ENCODE results near the gene CDC14B.

CDC14B gene

DNA sequence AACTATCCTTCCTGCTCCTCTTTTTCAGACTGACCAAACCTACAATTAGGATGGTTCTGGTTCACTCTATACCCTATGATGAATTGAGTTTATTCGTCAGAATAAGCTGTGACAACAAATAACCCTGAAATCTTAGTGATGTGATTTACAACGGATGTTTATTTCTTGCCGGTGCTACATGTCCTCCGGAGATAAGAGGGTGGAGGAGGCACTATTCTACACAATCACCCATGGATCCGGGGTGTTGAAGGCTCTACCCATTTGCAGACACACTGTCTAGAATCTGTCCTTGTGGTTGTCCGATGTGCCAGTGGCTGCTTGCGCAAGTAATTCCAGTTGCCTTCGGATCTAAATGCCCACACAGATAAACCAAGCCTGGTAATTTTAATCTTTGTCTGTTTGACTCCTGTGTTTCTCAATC is 44.7 kb downstream of the CDC14B start:
- H3K27me3 ChIP-seq (ENCODE audit: control insufficient read depth, insufficient read depth, low read length): no peaks in the 10 kb centered on the region
- H3K9ac ChIP-seq (ENCODE audit: low read length): no peak overlapping the region
- H3K9me3 ChIP-seq (ENCODE audit: control insufficient read depth, low read depth, low read length): no peaks in the 10 kb centered on the region
- no peak overlapping the region for H3K27ac ChIP-seq (ENCODE audit: low read length)
- no peaks in the 10 kb centered on the region for H3K36me3 ChIP-seq (ENCODE audit: control insufficient read depth, low read depth, low read length)
- H3K4me3 ChIP-seq (ENCODE audit: low read length): no peak overlapping the region
- peaks cover 7% of the 10 kb centered on the region for H3K4me1 ChIP-seq (ENCODE audit: control insufficient read depth, low read depth, low read length)

DNA sequence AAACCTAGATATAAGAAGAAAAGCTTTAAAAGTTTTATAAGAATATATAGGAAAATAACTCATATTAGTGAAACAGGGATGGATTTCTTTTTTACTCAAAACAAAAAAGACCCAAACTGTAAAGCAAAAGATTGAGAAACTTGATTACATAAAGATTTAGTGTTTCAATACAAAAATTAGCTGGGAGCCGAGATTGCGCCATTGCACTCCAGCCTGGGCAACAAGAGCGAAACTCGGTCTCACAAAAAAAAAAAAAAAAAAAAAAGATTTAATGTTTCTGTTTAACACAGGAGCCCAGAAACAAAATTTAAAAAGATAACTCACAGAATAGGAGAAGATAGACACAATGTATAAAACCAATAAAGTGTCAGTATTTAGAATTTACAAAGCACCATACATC is 45.2 kb downstream of the CDC14B start:
- H3K9me3 ChIP-seq (ENCODE audit: control insufficient read depth, low read depth, low read length): no peaks in the 10 kb centered on the region
- no peaks in the 10 kb centered on the region for H3K36me3 ChIP-seq (ENCODE audit: control insufficient read depth, low read depth, low read length)
- H3K27me3 ChIP-seq (ENCODE audit: control insufficient read depth, insufficient read depth, low read length): no peaks in the 10 kb centered on the region
- H3K27ac ChIP-seq (ENCODE audit: low read length): no peak overlapping the region
- H3K9ac ChIP-seq (ENCODE audit: low read length): no peak overlapping the region
- no peak overlapping the region for H3K4me3 ChIP-seq (ENCODE audit: low read length)
- H3K4me1 ChIP-seq (ENCODE audit: control insufficient read depth, low read depth, low read length): peaks cover 7% of the 10 kb centered on the region

DNA sequence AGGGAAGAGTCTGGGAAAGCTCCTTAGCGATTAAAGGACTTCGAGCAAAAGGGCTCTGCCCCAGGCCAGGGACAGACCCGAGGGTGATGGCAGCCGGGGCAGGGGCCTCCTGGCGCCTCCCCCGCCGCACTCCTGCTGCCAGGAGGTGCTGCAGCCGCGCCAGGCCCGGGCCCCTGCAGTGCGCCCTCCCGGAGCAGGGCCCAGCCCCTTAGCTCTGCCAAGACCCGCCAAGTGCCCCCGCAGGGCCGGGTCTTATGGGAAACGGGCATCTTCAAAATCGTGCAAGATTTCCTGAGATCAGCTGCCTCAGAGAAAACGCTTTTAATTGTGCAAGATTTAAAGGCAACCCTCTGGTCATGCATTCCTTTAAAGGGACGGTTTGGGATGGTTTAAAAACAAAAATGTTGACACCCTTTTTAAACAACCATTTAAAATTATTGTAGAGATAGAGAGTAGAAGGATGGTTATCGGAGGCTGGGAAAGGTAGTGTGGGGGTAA is 52.4 kb downstream of the CDC14B start:
- peaks cover 4% of the 10 kb centered on the region for H3K36me3 ChIP-seq (ENCODE audit: control insufficient read depth, low read depth, low read length)
- H3K27ac ChIP-seq (ENCODE audit: low read length): no peak overlapping the region
- peaks cover 12% of the 10 kb centered on the region for H3K4me1 ChIP-seq (ENCODE audit: control insufficient read depth, low read depth, low read length)
- H3K27me3 ChIP-seq (ENCODE audit: control insufficient read depth, insufficient read depth, low read length): peaks cover 6% of the 10 kb centered on the region
- peak overlapping the region; percentile 69 for H3K4me3 ChIP-seq (ENCODE audit: low read length)
- H3K9ac ChIP-seq (ENCODE audit: low read length): peak overlapping the region; percentile 0
- H3K9me3 ChIP-seq (ENCODE audit: control insufficient read depth, low read depth, low read length): no peaks in the 10 kb centered on the region

DNA sequence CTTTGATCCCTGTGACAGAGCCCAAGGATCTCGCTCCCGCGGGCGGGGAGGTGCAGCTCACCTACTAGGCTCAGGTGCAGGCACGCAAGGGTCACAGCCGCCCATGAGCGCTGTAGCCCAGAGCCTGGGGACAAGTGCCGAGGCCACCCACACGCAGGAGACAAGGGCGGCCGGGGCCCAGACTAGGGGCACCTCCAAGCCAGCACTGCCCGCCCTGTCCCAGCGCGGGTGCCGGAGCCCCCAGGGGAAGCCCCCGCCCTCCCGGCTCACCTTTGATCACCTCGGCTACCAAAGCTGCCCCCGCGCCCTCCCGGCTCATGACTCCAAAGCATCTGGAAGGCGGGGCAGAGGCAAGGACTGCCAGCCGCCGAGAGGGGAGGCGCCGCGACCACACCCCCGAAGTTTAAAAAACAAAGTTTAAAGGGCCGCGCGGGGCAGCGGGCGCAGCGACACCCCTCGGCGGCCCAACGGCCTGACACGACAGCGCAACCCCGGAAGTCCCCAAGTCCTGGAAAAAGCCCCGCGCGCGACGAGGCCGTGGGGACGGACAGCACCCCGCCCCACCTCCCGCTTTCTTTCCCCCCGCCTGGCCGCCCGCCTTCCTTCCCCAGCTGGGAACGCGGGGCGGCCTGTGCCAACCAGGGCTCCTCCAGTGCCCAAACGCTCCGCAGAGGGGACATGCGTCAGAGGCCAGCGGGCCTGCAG is 53.0 kb downstream of the CDC14B start:
- H3K27me3 ChIP-seq (ENCODE audit: control insufficient read depth, insufficient read depth, low read length): peaks cover 6% of the 10 kb centered on the region
- H3K4me1 ChIP-seq (ENCODE audit: control insufficient read depth, low read depth, low read length): peaks cover 10% of the 10 kb centered on the region
- H3K9me3 ChIP-seq (ENCODE audit: control insufficient read depth, low read depth, low read length): no peaks in the 10 kb centered on the region
- peak overlapping the region; percentile 44 for H3K9ac ChIP-seq (ENCODE audit: low read length)
- peak overlapping the region; percentile 69 for H3K4me3 ChIP-seq (ENCODE audit: low read length)
- H3K27ac ChIP-seq (ENCODE audit: low read length): no peak overlapping the region
- H3K36me3 ChIP-seq (ENCODE audit: control insufficient read depth, low read depth, low read length): peaks cover 4% of the 10 kb centered on the region

DNA sequence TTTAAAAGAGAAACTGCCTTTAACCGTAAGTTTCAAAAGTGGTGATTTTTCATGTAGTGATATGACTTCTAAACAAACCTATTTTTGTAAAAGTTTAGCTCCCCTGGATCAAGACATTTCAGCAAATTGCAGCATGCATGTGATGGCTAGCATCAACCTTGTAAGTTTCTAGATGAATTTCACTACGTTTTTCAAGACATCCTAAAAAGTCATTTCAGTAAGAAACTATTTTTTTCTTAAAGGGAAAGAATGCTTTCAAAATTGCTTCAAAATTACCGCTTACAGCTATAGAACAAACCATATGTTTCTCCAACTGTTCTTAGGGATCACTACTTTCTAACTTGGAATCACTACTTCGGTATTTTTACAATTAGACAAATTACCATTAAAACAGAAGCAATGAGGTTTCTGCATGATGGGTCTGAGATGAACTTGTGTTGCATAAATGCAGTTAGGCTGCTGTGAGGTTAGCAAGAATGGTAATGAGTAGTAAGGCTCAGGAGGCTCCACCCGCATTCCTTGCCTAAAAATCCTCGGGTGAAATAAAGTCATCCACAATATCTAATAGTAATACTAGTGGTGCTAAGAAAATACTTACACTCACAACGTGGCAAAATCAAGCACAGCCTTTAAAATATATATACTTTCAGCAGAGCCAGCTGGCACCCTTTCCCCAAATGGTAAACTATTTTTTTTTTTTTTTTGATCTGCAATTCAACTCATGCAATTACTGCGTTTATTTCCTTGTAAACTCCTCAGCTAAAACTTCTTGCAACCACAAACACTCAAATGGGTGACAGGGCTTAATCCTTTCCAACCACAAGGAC is 53.8 kb downstream of the CDC14B start:
- Histone ChIP-seq H3K4me3 (ENCODE audit: low read length) (peak overlapping the region; percentile 69), H3K9me3 (ENCODE audit: control insufficient read depth, low read depth, low read length) (no peaks in the 10 kb centered on the region), H3K9ac (ENCODE audit: low read length) (peak overlapping the region; percentile 44), H3K4me1 (ENCODE audit: control insufficient read depth, low read depth, low read length) (peaks cover 10% of the 10 kb centered on the region), H3K36me3 (ENCODE audit: control insufficient read depth, low read depth, low read length) (peaks cover 4% of the 10 kb centered on the region), H3K27ac (ENCODE audit: low read length) (no peak overlapping the region), H3K27me3 (ENCODE audit: control insufficient read depth, insufficient read depth, low read length) (peaks cover 6% of the 10 kb centered on the region)

DNA sequence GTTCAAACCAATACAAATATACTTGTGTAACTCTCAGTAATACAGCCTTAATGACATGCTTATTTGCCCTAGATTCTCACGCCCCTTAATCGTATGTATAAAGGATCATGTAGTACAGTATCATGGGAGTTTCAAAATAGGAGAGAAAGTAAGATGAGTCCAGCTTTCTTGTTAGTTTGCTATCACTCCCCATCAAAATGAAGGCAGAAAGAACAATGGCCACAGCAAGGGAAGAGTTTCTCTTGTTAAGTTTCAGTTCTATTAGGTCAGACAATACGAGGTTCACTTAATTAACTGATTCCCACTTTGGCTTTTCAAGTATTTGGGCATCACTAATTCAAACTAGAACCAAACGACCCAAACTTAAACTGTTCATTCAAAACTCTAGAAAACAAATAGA is 55.4 kb downstream of the CDC14B start:
- H3K36me3 ChIP-seq (ENCODE audit: control insufficient read depth, low read depth, low read length): peaks cover 4% of the 10 kb centered on the region
- peaks cover 10% of the 10 kb centered on the region for H3K4me1 ChIP-seq (ENCODE audit: control insufficient read depth, low read depth, low read length)
- no peak overlapping the region for H3K9ac ChIP-seq (ENCODE audit: low read length)
- H3K4me3 ChIP-seq (ENCODE audit: low read length): no peak overlapping the region
- no peaks in the 10 kb centered on the region for H3K9me3 ChIP-seq (ENCODE audit: control insufficient read depth, low read depth, low read length)
- peaks cover 6% of the 10 kb centered on the region for H3K27me3 ChIP-seq (ENCODE audit: control insufficient read depth, insufficient read depth, low read length)
- no peak overlapping the region for H3K27ac ChIP-seq (ENCODE audit: low read length)

DNA sequence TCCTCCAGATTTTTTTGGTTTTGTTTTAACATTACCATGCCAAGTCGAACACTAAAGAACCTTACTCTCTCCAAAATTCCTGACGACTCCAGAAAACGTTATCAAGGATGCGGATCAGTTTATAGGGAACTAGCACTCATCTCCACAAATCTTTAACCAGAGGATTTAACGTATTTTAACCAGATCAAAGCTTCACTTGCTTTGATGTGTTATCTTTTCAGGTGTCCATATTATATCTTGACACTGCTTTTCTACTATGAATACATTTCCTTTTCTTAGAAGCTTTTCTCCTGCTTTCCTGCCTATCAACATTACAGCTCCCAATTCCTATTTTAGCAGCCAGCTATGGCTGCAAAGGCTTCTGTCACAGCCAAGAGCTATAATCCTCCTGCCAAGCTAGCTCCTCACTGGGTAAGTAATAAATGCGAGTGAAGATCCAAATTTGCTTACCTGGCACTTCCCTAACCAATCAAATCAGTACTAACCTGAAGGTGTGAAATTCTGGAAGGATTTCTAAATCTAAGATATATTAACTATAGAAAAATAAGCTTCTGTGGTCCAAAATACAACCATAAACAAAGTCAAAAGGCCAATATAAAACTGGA is 60.2 kb downstream of the CDC14B start:
- H3K27me3 ChIP-seq (ENCODE audit: control insufficient read depth, insufficient read depth, low read length): no peaks in the 10 kb centered on the region
- no peaks in the 10 kb centered on the region for H3K9me3 ChIP-seq (ENCODE audit: control insufficient read depth, low read depth, low read length)
- no peak overlapping the region for H3K9ac ChIP-seq (ENCODE audit: low read length)
- H3K4me1 ChIP-seq (ENCODE audit: control insufficient read depth, low read depth, low read length): peaks cover 6% of the 10 kb centered on the region
- peaks cover 4% of the 10 kb centered on the region for H3K36me3 ChIP-seq (ENCODE audit: control insufficient read depth, low read depth, low read length)
- H3K27ac ChIP-seq (ENCODE audit: low read length): no peak overlapping the region
- no peak overlapping the region for H3K4me3 ChIP-seq (ENCODE audit: low read length)

DNA sequence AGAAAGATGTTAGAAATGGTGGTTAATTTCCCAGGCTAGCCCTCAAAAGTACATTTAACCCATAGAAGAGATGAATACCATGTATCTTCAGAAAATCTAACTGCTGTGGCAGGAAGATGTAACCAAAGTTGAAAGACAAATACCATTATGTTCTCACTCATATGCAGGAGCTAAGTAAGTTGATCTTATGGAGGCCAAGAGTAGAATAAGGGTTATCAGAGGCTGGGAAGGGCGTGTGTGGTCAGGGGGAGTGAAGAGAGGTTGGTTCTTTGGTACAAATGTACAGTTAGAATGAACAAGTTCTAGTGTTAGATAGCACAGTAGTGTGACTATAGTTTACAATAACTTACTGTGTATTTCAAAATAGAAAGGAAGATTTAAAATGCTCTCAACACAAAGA is 61.7 kb downstream of the CDC14B start:
- Histone ChIP-seq H3K27ac (ENCODE audit: low read length) (no peak overlapping the region), H3K9ac (ENCODE audit: low read length) (no peak overlapping the region), H3K4me1 (ENCODE audit: control insufficient read depth, low read depth, low read length) (peaks cover 6% of the 10 kb centered on the region), H3K4me3 (ENCODE audit: low read length) (no peak overlapping the region), H3K27me3 (ENCODE audit: control insufficient read depth, insufficient read depth, low read length) (no peaks in the 10 kb centered on the region), H3K36me3 (ENCODE audit: control insufficient read depth, low read depth, low read length) (peaks cover 4% of the 10 kb centered on the region), H3K9me3 (ENCODE audit: control insufficient read depth, low read depth, low read length) (no peaks in the 10 kb centered on the region)

DNA sequence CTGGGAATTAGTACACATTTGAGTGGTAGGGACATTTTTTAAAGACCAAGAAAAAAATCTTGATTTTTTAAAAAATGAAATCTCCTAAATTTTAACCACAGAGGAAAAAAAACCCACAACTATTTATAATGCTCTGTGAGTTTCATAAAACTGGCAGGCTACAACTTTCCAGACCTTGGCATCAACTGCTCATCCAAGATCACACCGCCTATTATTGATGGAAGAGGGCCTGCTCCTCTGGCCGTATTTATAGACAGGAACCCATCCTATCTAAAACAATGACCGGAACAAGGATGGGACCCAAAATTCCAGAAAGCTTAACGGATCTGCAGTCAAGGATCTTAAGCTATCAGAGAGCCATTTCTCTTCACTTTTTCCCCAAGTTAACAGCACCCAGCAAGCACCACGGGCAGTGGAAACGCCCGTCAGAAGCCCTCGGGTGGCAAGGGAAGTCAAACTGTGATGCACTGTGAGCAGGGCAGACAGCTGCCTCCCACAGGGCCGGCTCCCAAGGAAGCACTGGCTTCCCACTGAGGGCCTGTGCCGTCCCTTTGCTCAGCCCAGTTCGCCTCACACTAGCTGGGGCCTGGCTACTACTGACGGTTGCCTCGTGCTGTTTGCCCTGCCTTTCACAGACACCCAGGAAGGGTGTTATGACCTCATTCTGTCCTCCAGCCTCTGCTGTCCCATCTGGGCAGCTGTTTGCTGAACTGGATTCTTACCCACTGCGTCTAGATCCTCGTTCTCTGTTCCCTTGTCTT is 62.8 kb downstream of the CDC14B start:
- Histone ChIP-seq H3K9ac (ENCODE audit: low read length) (no peak overlapping the region), H3K27me3 (ENCODE audit: control insufficient read depth, insufficient read depth, low read length) (no peaks in the 10 kb centered on the region), H3K36me3 (ENCODE audit: control insufficient read depth, low read depth, low read length) (no peaks in the 10 kb centered on the region), H3K4me1 (ENCODE audit: control insufficient read depth, low read depth, low read length) (peaks cover 6% of the 10 kb centered on the region), H3K4me3 (ENCODE audit: low read length) (no peak overlapping the region), H3K9me3 (ENCODE audit: control insufficient read depth, low read depth, low read length) (no peaks in the 10 kb centered on the region), H3K27ac (ENCODE audit: low read length) (no peak overlapping the region)

DNA sequence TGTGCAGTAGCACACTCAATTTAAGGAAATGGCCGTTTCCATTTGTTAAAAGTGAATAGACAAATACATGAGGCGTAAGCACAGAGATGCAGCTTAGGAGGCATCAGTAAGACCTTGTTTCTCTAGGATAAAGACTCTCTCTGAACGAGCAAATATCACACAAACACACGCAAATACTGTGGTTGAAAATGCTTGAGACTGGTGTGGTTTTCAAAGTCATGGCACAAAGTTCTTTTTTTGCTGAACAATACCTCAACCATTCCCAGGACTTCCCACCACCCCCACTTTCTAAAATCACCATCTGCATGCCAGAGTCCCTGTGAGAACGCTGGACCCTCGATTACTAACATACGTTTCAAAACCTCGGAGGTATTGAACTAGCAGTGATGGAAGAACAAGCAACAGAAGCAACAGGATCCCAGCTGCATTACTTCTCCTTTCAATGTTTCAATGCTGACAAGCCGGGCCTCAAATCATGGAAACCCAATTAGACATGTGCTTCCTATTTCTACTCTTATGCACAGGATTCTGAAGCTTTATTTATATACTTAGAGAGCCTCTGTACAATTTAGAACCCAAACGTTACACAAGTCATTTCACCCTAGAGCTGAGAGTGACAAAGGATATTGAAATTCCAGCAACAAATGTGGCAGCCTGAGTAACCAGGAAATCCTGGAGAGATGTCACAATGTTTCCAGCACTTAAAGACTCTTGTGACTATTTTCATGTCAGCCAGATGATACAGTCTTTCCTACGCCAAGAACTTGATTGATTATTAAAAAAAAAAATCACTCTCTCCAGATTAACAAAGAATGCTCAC is 63.9 kb downstream of the CDC14B start:
- Histone ChIP-seq H3K4me3 (ENCODE audit: low read length) (no peak overlapping the region), H3K27ac (ENCODE audit: low read length) (no peak overlapping the region)

More for the DNA sequence above, 63.9 kb downstream of the CDC14B start:
- Histone ChIP-seq H3K4me1 (ENCODE audit: control insufficient read depth, low read depth, low read length) (peaks cover 6% of the 10 kb centered on the region), H3K36me3 (ENCODE audit: control insufficient read depth, low read depth, low read length) (no peaks in the 10 kb centered on the region), H3K27me3 (ENCODE audit: control insufficient read depth, insufficient read depth, low read length) (no peaks in the 10 kb centered on the region), H3K9me3 (ENCODE audit: control insufficient read depth, low read depth, low read length) (no peaks in the 10 kb centered on the region), H3K9ac (ENCODE audit: low read length) (no peak overlapping the region)

All from iPS-18a (cell line).